K562 (cell line): Measurements from ENCODE around the gene LAMTOR4. TPM values are rescaled to one million over a fixed set of nuclear protein-coding genes. Genes with fewer than 3 reads are reported as not detected.
A peak's percentile ranks its signal among the peaks of the same experiment; 100 is the strongest.

Experiments used
- CBX5 ChIP-seq: IDR thresholded peaks from 2 replicates; pipeline ENCODE4 v1.6.1; 2014; ENCODE audit warnings: low read depth, borderline replicate concordance
- CHD4 ChIP-seq: fragments of 200-600 bp; sonication (generic); IDR thresholded peaks from 3 replicates; pipeline ENCODE4 v1.6.1; 2012; ENCODE audit warnings: low read depth, mild to moderate bottlenecking, mixed read lengths, low read length, inconsistent platforms; ENCODE audit not compliant: insufficient read depth, insufficient replicate concordance, poor library complexity, severe bottlenecking
- ELF2 ChIP-seq: fragments of 250-450 bp; sonication (Bioruptor Pico); IDR thresholded peaks from 2 replicates; pipeline ENCODE4 v1.5.0; 2021; ENCODE audit warnings: mild to moderate bottlenecking
- EZH2 ChIP-seq: IDR thresholded peaks from 2 replicates; pipeline ENCODE4 v1.6.1; 2012; ENCODE audit warnings: low read depth, mild to moderate bottlenecking, inconsistent platforms, low read length, borderline replicate concordance
- FOSL1 ChIP-seq: fragments of 200-800 bp; sonication (Bioruptor generic); conservative IDR thresholded peaks from 2 replicates; pipeline ENCODE4 v1.6.1; 2016; ENCODE audit warnings: missing genetic modification characterization, missing compliant biosample characterization
- HMG20B ChIP-seq: fragments of 250-450 bp; sonication (Bioruptor Pico); IDR thresholded peaks from 2 replicates; pipeline ENCODE4 v1.5.0; 2021; ENCODE audit warnings: mild to moderate bottlenecking
- KAT8 ChIP-seq: fragments of 450-650 bp; IDR thresholded peaks from 2 replicates; pipeline ENCODE4 v1.6.1; 2016; ENCODE audit warnings: low read depth, mild to moderate bottlenecking
- KDM5B ChIP-seq: fragments of 200-600 bp; sonication (generic); IDR thresholded peaks from 2 replicates; pipeline ENCODE4 v1.6.1; 2012; ENCODE audit warnings: low read depth, mild to moderate bottlenecking, moderate library complexity, low read length, control low read depth, inconsistent platforms; ENCODE audit not compliant: insufficient replicate concordance
- KLF13 ChIP-seq: fragments of 450-650 bp; IDR thresholded peaks from 2 replicates; pipeline ENCODE4 v1.6.1; 2016; ENCODE audit warnings: missing genetic modification characterization, low read depth, mild to moderate bottlenecking, missing compliant biosample characterization, moderate library complexity, borderline replicate concordance
- MCM2 ChIP-seq: fragments of 450-650 bp; IDR thresholded peaks from 2 replicates; pipeline ENCODE4 v1.6.1; 2017; ENCODE audit warnings: low read depth, mild to moderate bottlenecking
- MTF1 ChIP-seq: fragments of 250-450 bp; sonication (Bioruptor Pico); IDR thresholded peaks from 2 replicates; pipeline ENCODE4 v1.9.0; 2021; ENCODE audit warnings: moderate library complexity, mild to moderate bottlenecking, inconsistent platforms, borderline replicate concordance
- NFE2L1 ChIP-seq: fragments of 450-650 bp; IDR thresholded peaks from 2 replicates; pipeline ENCODE4 v1.6.1; 2016; ENCODE audit warnings: missing genetic modification characterization, low read depth, mild to moderate bottlenecking, missing compliant biosample characterization, moderate library complexity, borderline replicate concordance
- NFYB ChIP-seq: IDR thresholded peaks from 2 replicates; pipeline ENCODE4 v1.6.1; 2011; ENCODE audit warnings: mild to moderate bottlenecking, moderate library complexity; ENCODE audit not compliant: insufficient read length; ENCODE audit errors: extremely low read depth
- RAD21 ChIP-seq, 2 experiments: fragments of 250-450 bp in 1 of 2; fragments of 450-650 bp in 1 of 2; sonication (Bioruptor Pico) in 1 of 2; formaldehyde crosslinking in 1 of 2; IDR thresholded peaks in 1 of 2; conservative IDR thresholded peaks in 1 of 2; 2 replicates each; pipeline versions ENCODE4 v1.4.0 to v1.8.0; 2020 to 2022; ENCODE audit warnings: mild to moderate bottlenecking in 2 of 2, moderate library complexity in 1 of 2
- SETDB1 ChIP-seq: IDR thresholded peaks from one replicate; pipeline ENCODE4 v1.6.1; 2012; ENCODE audit warnings: low read length, control low read depth, inconsistent platforms
- SPI1 ChIP-seq: IDR thresholded peaks from 2 replicates; pipeline ENCODE4 v1.6.1; 2011; ENCODE audit warnings: low read depth, low read length, control low read depth, borderline replicate concordance
- ZNF75A ChIP-seq: fragments of 450-650 bp; formaldehyde crosslinking; IDR thresholded peaks from 2 replicates; pipeline ENCODE4 v1.4.0; 2020; ENCODE audit warnings: mild to moderate bottlenecking
- polyA plus RNA-seq, 8 experiments: library from polyadenylated mRNA; depleted of rRNA in 4 of 8; stranded (reverse) in 5 of 8; unstranded in 3 of 8; fragments of >200 nt; fragmentation: Nextera tagmentation in 2 of 8; fragmentation: Illumina TruSeq in 1 of 8; extraction: Ambion mirVana in 2 of 8; extraction: Trizol in 1 of 8; gene quantifications; 2 replicates each; pipeline versions ENCODE4 v1.2.1 to v1.2.3, GENCODE V29; 2011 to 2014; ENCODE audit warnings: inconsistent platforms in 1 of 8, missing spikeins in 1 of 8
- total RNA-seq, 7 experiments: library from RNA; depleted of rRNA in 6 of 7; stranded (reverse); fragments of >200 nt in 6 of 7; fragmentation: Illumina TruSeq in 2 of 7; extraction: Trizol in 2 of 7; gene quantifications; 2 replicates each; pipeline versions ENCODE4 v1.2.1 to v1.2.3, GENCODE V29; 2011 to 2021; ENCODE audit warnings: low replicate concordance in 1 of 7
- TF ChIP-seq, protein P1 (sequence below): sonication (generic); formaldehyde crosslinking; IDR thresholded peaks from 2 replicates; pipeline ENCODE4 v1.4.0; 2020; ENCODE audit warnings: mild to moderate bottlenecking, missing genetic modification reagents
- TF ChIP-seq, protein P2 (sequence below): fragments of 250-450 bp; sonication (Bioruptor Pico); IDR thresholded peaks from 2 replicates; pipeline ENCODE4 v1.6.1; 2021; ENCODE audit warnings: mild to moderate bottlenecking
- TF ChIP-seq, protein P3 (sequence below): sonication (generic); formaldehyde crosslinking; IDR thresholded peaks from 2 replicates; pipeline ENCODE4 v1.8.0; 2022; ENCODE audit warnings: missing genetic modification reagents, mild to moderate bottlenecking, borderline replicate concordance

Gene LAMTOR4
- total and polyA plus RNA-seq, 9 of the 15 experiments (the other 6 are each of a cell fraction or from before 2014, with no cell fraction given) = 79.6 to 314 (median 195) TPM

GRCh38 chr7:100130608-100131453 is 17.9 kb upstream of the LAMTOR4 start (continued):
- TF ChIP-seq NFYB = no peak
- TF ChIP-seq ELF2 = no peak
- no peak for TF ChIP-seq KDM5B
- no peak for TF ChIP-seq FOSL1
- no peak for TF ChIP-seq CHD4
- peak; percentile 92 to 95 for TF ChIP-seq RAD21 (CRISPR knock-in tag; conservative IDR thresholded peaks at IDR 0.05 in 1 of 2, IDR thresholded peaks at IDR 0.05 in 1 of 2)
- TF ChIP-seq ZNF75A (CRISPR knock-in tag) = 0 out of 2 replicates have a peak, but pooled peaks have one; percentile 33
- no peak for TF ChIP-seq KLF13 (tag)
- TF ChIP-seq CBX5 = no peak
- TF ChIP-seq, protein P1, sequence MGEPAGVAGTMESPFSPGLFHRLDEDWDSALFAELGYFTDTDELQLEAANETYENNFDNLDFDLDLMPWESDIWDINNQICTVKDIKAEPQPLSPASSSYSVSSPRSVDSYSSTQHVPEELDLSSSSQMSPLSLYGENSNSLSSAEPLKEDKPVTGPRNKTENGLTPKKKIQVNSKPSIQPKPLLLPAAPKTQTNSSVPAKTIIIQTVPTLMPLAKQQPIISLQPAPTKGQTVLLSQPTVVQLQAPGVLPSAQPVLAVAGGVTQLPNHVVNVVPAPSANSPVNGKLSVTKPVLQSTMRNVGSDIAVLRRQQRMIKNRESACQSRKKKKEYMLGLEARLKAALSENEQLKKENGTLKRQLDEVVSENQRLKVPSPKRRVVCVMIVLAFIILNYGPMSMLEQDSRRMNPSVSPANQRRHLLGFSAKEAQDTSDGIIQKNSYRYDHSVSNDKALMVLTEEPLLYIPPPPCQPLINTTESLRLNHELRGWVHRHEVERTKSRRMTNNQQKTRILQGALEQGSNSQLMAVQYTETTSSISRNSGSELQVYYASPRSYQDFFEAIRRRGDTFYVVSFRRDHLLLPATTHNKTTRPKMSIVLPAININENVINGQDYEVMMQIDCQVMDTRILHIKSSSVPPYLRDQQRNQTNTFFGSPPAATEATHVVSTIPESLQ (CRISPR knock-in tag) = no peak
- TF ChIP-seq KAT8 = no peak
- no peak for TF ChIP-seq NFE2L1 (tag)
- TF ChIP-seq EZH2 = no peak
- no peak for TF ChIP-seq HMG20B (CRISPR knock-in tag)
- TF ChIP-seq SPI1 = no peak
- no peak for TF ChIP-seq SETDB1
- no peak for TF ChIP-seq MTF1 (CRISPR knock-in tag)
- TF ChIP-seq, protein P2, sequence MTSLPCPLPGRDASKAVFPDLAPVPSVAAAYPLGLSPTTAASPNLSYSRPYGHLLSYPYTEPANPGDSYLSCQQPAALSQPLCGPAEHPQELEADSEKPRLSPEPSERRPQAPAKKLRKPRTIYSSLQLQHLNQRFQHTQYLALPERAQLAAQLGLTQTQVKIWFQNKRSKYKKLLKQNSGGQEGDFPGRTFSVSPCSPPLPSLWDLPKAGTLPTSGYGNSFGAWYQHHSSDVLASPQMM (CRISPR knock-in tag) = no peak
- TF ChIP-seq, protein P3, sequence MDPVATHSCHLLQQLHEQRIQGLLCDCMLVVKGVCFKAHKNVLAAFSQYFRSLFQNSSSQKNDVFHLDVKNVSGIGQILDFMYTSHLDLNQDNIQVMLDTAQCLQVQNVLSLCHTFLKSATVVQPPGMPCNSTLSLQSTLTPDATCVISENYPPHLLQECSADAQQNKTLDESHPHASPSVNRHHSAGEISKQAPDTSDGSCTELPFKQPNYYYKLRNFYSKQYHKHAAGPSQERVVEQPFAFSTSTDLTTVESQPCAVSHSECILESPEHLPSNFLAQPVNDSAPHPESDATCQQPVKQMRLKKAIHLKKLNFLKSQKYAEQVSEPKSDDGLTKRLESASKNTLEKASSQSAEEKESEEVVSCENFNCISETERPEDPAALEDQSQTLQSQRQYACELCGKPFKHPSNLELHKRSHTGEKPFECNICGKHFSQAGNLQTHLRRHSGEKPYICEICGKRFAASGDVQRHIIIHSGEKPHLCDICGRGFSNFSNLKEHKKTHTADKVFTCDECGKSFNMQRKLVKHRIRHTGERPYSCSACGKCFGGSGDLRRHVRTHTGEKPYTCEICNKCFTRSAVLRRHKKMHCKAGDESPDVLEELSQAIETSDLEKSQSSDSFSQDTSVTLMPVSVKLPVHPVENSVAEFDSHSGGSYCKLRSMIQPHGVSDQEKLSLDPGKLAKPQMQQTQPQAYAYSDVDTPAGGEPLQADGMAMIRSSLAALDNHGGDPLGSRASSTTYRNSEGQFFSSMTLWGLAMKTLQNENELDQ (CRISPR knock-in tag) = no peak
- TF ChIP-seq MCM2 = no peak
